Measurements from ENCODE around the gene ASCL1. TPM values are rescaled to one million over a fixed set of nuclear protein-coding genes. Genes with fewer than 3 reads are reported as not detected.

ASCL1 gene
- total and polyA plus RNA-seq, 9 of the 15 experiments (the other 6 are each of a cell fraction or from before 2014, with no cell fraction given) = 0.01 to 0.09 (median 0.04) TPM; not detected in 3

DNA sequence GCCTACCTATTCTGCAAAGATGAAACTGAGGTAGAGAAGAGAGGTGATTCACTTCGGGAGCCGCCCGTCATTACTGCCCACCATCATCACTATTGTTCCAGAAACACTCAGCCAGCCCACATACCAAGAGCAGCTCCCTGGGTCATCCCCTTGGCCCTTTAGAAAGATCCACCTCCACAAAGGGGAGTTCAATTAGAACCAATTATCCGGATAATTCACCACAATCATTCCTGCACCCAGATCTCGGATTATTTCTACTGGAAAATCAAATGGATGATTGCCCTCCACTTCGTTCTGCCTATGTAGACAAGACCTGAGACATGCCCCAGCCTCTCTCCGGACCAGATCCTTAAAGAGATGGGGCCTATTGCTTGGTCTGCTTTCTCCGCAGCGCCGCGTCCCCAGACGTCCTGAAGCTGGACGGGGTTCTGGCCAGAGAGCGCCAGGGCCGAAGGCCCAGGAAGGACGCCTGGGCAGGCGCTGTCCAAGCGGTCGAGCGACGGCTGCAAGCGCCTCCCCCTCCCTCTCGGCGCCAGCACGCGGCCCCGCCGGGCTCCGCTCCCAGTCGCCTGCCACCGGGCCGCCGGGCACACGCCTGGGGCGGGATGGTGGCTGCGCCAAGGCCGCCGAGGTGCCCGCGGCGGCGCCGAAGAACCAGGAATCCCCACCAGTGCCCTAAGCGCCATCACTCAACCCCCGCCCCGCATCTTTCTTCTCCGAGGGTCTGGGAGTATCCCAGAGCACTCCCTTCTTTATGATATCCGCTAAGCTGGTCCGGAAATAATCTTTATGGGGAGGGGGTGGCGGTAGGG lies 1.3 kb upstream of the ASCL1 start:
- no peak for FAIRE-seq
- CTCF ChIA-PET (ENCODE audit: low intra/inter-chr PET ratio) = no interaction called here
- no peaks in the 10 kb centered on the region for H3K36me3 ChIP-seq (ENCODE audit: control insufficient read depth, insufficient read depth, low read length)
- H3K4me2 ChIP-seq (ENCODE audit: insufficient read depth, low read length) = no peak overlapping the region
- H3K79me2 ChIP-seq (ENCODE audit: control insufficient read depth, insufficient read depth, low read length) = no peaks in the 10 kb centered on the region
- peaks cover 0 to 8% of the 10 kb centered on the region in 2 experiments; a peak in 1 of 5 replicates for H3K4me1 ChIP-seq (replicated peaks in 1 of 2; ENCODE audit: control insufficient read depth in 2 of 2, insufficient read depth in 2 of 2, low read length in 2 of 2)
- no peak overlapping the region for H3K27ac ChIP-seq (ENCODE audit: extremely low read depth, low read depth, low read length)
- intact Hi-C loops (cut with micrococcal nuclease) (no loop called here), in situ Hi-C loops (cut with MboI) (no loop called here)
- no peak overlapping the region for H2AFZ ChIP-seq (ENCODE audit: low read depth, low read length)
- no peak overlapping the region for H3K4me3 ChIP-seq
- POLR2A ChIA-PET = no interaction called here
- H3K9ac ChIP-seq (ENCODE audit: insufficient read depth in 1 of 2, low read depth in 2 of 2, low read length in 2 of 2) = no peak overlapping the region
- H3K9me1 ChIP-seq (ENCODE audit: control insufficient read depth, insufficient read depth, low read length) = no peaks in the 10 kb centered on the region
- BruUV-seq (replicated peaks) = no TSS peak
- TF ChIP-seq, protein P1, sequence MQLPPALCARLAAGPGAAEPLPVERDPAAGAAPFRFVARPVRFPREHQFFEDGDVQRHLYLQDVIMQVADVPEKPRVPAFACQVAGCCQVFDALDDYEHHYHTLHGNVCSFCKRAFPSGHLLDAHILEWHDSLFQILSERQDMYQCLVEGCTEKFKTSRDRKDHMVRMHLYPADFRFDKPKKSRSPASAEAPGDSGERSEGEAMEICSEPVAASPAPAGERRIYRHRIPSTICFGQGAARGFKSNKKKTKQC (CRISPR knock-in tag; IDR thresholded peaks at IDR 0.05) = no peak
- no peak for TF ChIP-seq KLF13 (tag; IDR thresholded peaks at IDR 0.05; ENCODE audit: borderline replicate concordance, low read depth)
- TF ChIP-seq, protein P2, sequence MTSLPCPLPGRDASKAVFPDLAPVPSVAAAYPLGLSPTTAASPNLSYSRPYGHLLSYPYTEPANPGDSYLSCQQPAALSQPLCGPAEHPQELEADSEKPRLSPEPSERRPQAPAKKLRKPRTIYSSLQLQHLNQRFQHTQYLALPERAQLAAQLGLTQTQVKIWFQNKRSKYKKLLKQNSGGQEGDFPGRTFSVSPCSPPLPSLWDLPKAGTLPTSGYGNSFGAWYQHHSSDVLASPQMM (CRISPR knock-in tag; IDR thresholded peaks at IDR 0.05) = no peak
- no peak for TF ChIP-seq RCOR1 (IDR thresholded peaks at IDR 0.05; ENCODE audit: borderline replicate concordance in 1 of 2, low read depth in 2 of 2, low read length in 2 of 2)
- no peak for TF ChIP-seq CXXC5 (CRISPR knock-in tag; IDR thresholded peaks at IDR 0.05)
- TF ChIP-seq HIVEP1 (CRISPR knock-in tag; IDR thresholded peaks at IDR 0.05) = no peak
- TF ChIP-seq SREBF1 (IDR thresholded peaks at IDR 0.05; ENCODE audit: borderline replicate concordance, low read depth, low read length) = no peak
- peak; percentile 63; the same call in 1 of the 2 replicates for TF ChIP-seq ZSCAN29 (IDR thresholded peaks at IDR 0.05)
- DNase-seq (ENCODE audit: extremely low read depth in 1 of 4, low spot score in 3 of 4) = no peak
- H3K27me3 ChIP-seq (ENCODE audit: control insufficient read depth in 2 of 2, insufficient read depth in 2 of 2, low read length in 2 of 2) = peaks cover 1 to 21% of the 10 kb centered on the region in 2 experiments; a peak in 4 of 5 replicates
- H3K9me3 ChIP-seq (replicated peaks; ENCODE audit: control insufficient read depth, insufficient read depth, low read depth, low read length) = no peaks in the 10 kb centered on the region
- 2% methylated on average over 36 of the region's 50 CpGs for WGBS (ENCODE audit: insufficient coverage, low coverage, missing lambda C conversion rate)
- H4K20me1 ChIP-seq (replicated peaks; ENCODE audit: control insufficient read depth, insufficient read depth, low read length) = no peaks in the 10 kb centered on the region
- ATAC-seq = no peak; the same call in 2 of the 3 replicates
